ENCODE measurements around the gene SLX9.

DNA sequence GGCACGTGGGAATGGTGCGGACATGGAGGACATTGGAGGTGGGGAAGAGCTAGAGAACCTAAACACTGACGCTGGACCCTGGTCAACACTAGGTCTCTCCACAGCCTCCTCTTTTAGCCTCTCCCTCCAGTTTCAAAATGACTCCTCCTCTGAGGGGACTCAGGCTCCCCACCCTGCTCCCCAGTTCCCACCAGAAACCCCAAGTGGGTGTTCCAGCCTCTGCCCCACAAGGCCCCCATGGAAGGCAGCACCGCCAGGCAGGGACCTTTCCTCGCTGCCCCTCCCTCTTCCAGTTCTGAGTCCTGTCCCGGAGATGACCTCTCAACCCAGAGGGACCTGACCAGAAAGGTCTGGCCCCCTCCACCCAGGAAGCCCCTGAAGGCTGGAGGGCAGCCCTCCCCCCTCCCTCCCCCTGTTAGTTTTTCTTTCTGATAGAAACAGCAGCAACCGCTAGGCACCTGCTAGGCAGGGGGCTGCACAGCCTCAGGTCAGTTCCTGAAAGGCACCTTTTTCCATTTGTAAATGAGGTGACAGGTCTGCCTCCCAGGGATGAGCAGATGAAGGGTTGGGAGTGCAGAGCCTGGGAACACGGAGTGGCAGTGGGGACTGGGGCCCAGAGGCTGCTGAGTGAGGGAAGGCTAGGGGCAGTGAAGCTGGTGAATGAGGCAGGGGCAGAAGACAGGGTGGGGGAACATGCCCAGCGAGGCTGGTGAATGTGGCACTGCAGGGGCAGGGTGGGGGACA, 9.9 kb upstream of the SLX9 start:
- TF ChIP-seq, protein P1, sequence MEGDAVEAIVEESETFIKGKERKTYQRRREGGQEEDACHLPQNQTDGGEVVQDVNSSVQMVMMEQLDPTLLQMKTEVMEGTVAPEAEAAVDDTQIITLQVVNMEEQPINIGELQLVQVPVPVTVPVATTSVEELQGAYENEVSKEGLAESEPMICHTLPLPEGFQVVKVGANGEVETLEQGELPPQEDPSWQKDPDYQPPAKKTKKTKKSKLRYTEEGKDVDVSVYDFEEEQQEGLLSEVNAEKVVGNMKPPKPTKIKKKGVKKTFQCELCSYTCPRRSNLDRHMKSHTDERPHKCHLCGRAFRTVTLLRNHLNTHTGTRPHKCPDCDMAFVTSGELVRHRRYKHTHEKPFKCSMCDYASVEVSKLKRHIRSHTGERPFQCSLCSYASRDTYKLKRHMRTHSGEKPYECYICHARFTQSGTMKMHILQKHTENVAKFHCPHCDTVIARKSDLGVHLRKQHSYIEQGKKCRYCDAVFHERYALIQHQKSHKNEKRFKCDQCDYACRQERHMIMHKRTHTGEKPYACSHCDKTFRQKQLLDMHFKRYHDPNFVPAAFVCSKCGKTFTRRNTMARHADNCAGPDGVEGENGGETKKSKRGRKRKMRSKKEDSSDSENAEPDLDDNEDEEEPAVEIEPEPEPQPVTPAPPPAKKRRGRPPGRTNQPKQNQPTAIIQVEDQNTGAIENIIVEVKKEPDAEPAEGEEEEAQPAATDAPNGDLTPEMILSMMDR (IDR thresholded peaks at IDR 0.05; ENCODE audit: insufficient read depth, low read length), result no peak
- no peak for TF ChIP-seq GABPA (IDR thresholded peaks at IDR 0.05; ENCODE audit: low read depth)

Measured in HL-60 (cell line).